Urothelium cell line (cell line): ENCODE measurements around the gene ZDHHC24.

Experiments
- DNase-seq: peaks from one replicate; pipeline ENCODE4 v3.0.0; 2011; ENCODE audit warnings: low spot score, mixed read lengths
- FAIRE-seq: peaks from 2 replicates; lab custom pipeline; 2011; peaks lifted over from hg19 to GRCh38; lab: Jason Lieb, UNC

Gene ZDHHC24

GRCh38 chr11:66475349-66476172 lies 70.3 kb downstream of the ZDHHC24 start:
- DNase-seq: no peak
- FAIRE-seq: no peak

- DNase-seq (no peak), FAIRE-seq (no peak)
Observed at GRCh38 chr11:66473608-66474515, 72.0 kb downstream of the ZDHHC24 start.

- DNase-seq: no peak
- no peak for FAIRE-seq
Observed at GRCh38 chr11:66473167-66473566, 72.7 kb downstream of the ZDHHC24 start.

- no peak for FAIRE-seq
Observed at GRCh38 chr11:66472054-66472453, 73.8 kb downstream of the ZDHHC24 start.

GRCh38 chr11:66471142-66471541 lies 74.7 kb downstream of the ZDHHC24 start:
- no peak for DNase-seq
- FAIRE-seq: no peak

More at GRCh38 chr11:66472054-66472453, 73.8 kb downstream of the ZDHHC24 start:
- no peak for DNase-seq
